HepG2 (cell line): Measurements from ENCODE around the gene KCNG4. TPM values are rescaled to one million over a fixed set of nuclear protein-coding genes. Genes with fewer than 3 reads are reported as not detected.

Experiments used
- ATAC-seq: fragments of 200-7000 bp; cut with Tn5 transposase; 3 replicates; pipeline ENCODE4 v1.9.1; 2020; ENCODE audit warnings: mild to moderate bottlenecking, moderate library complexity
- BruUV-seq: library from RNA; stranded (reverse); fragments of 400-500 nt; replicated peaks from 2 replicates; lab custom pipeline; 2021; lab: Mats Ljungman, UMichigan
- CTCF ChIA-PET: fragments of 300-600 bp; formaldehyde crosslinking; extraction: SDS; loops from one replicate; lab custom pipeline; 2021; ENCODE audit warnings: low total read pairs, inconsistent platforms, low intra/inter-chr PET ratio; lab: Yijun Ruan, JAX
- POLR2A ChIA-PET: fragments of 350-600 bp; sonication (Branson Sonifier 250); formaldehyde crosslinking; loops from one replicate; lab custom pipeline; 2020; ENCODE audit warnings: antibody characterized with exemption, inconsistent platforms; lab: Yijun Ruan, JAX
- DNase-seq: peaks from one replicate; pipeline ENCODE4 v3.0.0-alpha.2; 2015; ENCODE audit warnings: low spot score
- FAIRE-seq: peaks from 3 replicates; lab custom pipeline; 2011; peaks lifted over from hg19 to GRCh38; lab: Jason Lieb, UNC
- H2AFZ ChIP-seq: one replicate; pipeline ENCODE4 v1.6.1; 2011; ENCODE audit warnings: low read length, inconsistent platforms
- H3K27ac ChIP-seq: fragments of 300-600 bp; 3 replicates; pipeline ENCODE4 v1.8.0; 2011; ENCODE audit warnings: mixed run types, mild to moderate bottlenecking, mixed read lengths, low read length, inconsistent platforms; ENCODE audit not compliant: insufficient read depth; ENCODE audit errors: extremely low read length
- H3K27me3 ChIP-seq, 2 experiments: fragments of 200-600 bp in 1 of 2; 2 replicates in 1 of 2; 3 replicates in 1 of 2; pipeline versions ENCODE4 v1.6.0 to v1.8.0; 2011; ENCODE audit warnings: low read length in 2 of 2, mild to moderate bottlenecking in 2 of 2, moderate library complexity in 2 of 2, inconsistent platforms in 1 of 2; ENCODE audit not compliant: insufficient read depth in 2 of 2, control insufficient read depth in 1 of 2
- H3K36me3 ChIP-seq, 2 experiments: fragments of 200-600 bp in 1 of 2; replicated peaks in 1 of 2; 2 replicates in 1 of 2; 3 replicates in 1 of 2; pipeline versions ENCODE4 v1.5.1 to v1.8.0; 2011; ENCODE audit warnings: low read length in 2 of 2, inconsistent platforms in 1 of 2; ENCODE audit not compliant: insufficient read depth in 2 of 2, control insufficient read depth in 1 of 2
- H3K4me1 ChIP-seq: 2 replicates; pipeline ENCODE4 v1.5.1; 2012; ENCODE audit warnings: low read length, inconsistent platforms; ENCODE audit not compliant: insufficient read depth
- H3K4me2 ChIP-seq: 2 replicates; pipeline ENCODE4 v1.6.0; 2011; ENCODE audit warnings: low read depth, low read length, inconsistent platforms
- H3K4me3 ChIP-seq, 3 experiments: fragments of 200-600 bp in 1 of 3; sonication (generic), shearing (Covaris generic) in 1 of 3; replicated peaks in 1 of 3; 2 replicates each; pipeline ENCODE4 v1.5.1; 2011 to 2016; ENCODE audit warnings: low read length in 3 of 3, inconsistent platforms in 2 of 3, low read depth in 2 of 3, mild to moderate bottlenecking in 2 of 3, control low read depth in 1 of 3, mixed read lengths in 1 of 3; ENCODE audit not compliant: insufficient read depth in 1 of 3
- H3K79me2 ChIP-seq: one replicate; pipeline ENCODE4 v1.6.1; 2011; ENCODE audit warnings: low read length, inconsistent platforms; ENCODE audit not compliant: insufficient read depth
- H3K9ac ChIP-seq: 2 replicates; pipeline ENCODE4 v1.6.0; 2011; ENCODE audit warnings: mild to moderate bottlenecking, low read depth, low read length, inconsistent platforms; ENCODE audit not compliant: insufficient read depth
- H3K9me3 ChIP-seq: 2 replicates; pipeline ENCODE4 v1.5.1; 2012; ENCODE audit warnings: mild to moderate bottlenecking, low read length
- H4K20me1 ChIP-seq: 2 replicates; pipeline ENCODE4 v1.6.0; 2011; ENCODE audit warnings: inconsistent platforms, mild to moderate bottlenecking, low read length, moderate library complexity; ENCODE audit not compliant: insufficient read depth
- ATF7-NPFF ChIP-seq: sonication (generic); formaldehyde crosslinking; IDR thresholded peaks from 2 replicates; pipeline ENCODE4 v1.8.1; 2023; ENCODE audit warnings: mild to moderate bottlenecking, low read depth, missing genetic modification reagents, moderate library complexity
- CEBPB ChIP-seq: IDR thresholded peaks from 2 replicates; pipeline ENCODE4 v1.6.1; 2011; ENCODE audit warnings: low read depth, low read length, improper control_type of control experiment, borderline replicate concordance
- DDIT3 ChIP-seq: sonication (generic); formaldehyde crosslinking; IDR thresholded peaks from 2 replicates; pipeline ENCODE4 v1.4.0; 2020; ENCODE audit warnings: mild to moderate bottlenecking, missing genetic modification reagents
- DMAP1 ChIP-seq: IDR thresholded peaks from 2 replicates; pipeline ENCODE4 v1.6.1; 2016
- HBP1 ChIP-seq: IDR thresholded peaks from 2 replicates; pipeline ENCODE4 v1.6.1; 2016; ENCODE audit warnings: low read depth, control low read depth
- HOXA9 ChIP-seq: sonication (generic); formaldehyde crosslinking; IDR thresholded peaks from 2 replicates; pipeline ENCODE4 v1.8.1; 2022; ENCODE audit warnings: missing genetic modification reagents, mild to moderate bottlenecking, moderate library complexity, borderline replicate concordance
- MAF1 ChIP-seq: sonication (generic); formaldehyde crosslinking; IDR thresholded peaks from 2 replicates; pipeline ENCODE4 v1.5.0; 2020; ENCODE audit warnings: missing genetic modification reagents, borderline replicate concordance
- MED1 ChIP-seq: sonication (generic); formaldehyde crosslinking; IDR thresholded peaks from 2 replicates; pipeline ENCODE4 v1.4.0; 2020; ENCODE audit warnings: missing genetic modification reagents
- MLXIP ChIP-seq: sonication (generic); formaldehyde crosslinking; IDR thresholded peaks from 2 replicates; pipeline ENCODE4 v1.9.0; 2021; ENCODE audit warnings: missing genetic modification reagents, borderline replicate concordance
- NAIF1 ChIP-seq: sonication (generic); formaldehyde crosslinking; IDR thresholded peaks from 2 replicates; pipeline ENCODE4 v1.5.0; 2020; ENCODE audit warnings: mild to moderate bottlenecking, missing genetic modification reagents, borderline replicate concordance
- NFYC ChIP-seq: IDR thresholded peaks from 2 replicates; pipeline ENCODE4 v1.6.1; 2016; ENCODE audit warnings: missing genetic modification reagents, missing compliant biosample characterization
- PITX1 ChIP-seq: sonication (generic); formaldehyde crosslinking; IDR thresholded peaks from 2 replicates; pipeline ENCODE4 v1.5.1; 2020; ENCODE audit warnings: mild to moderate bottlenecking, missing genetic modification reagents
- RFXAP ChIP-seq: sonication (generic); formaldehyde crosslinking; IDR thresholded peaks from 2 replicates; pipeline ENCODE4 v1.4.0; 2020; ENCODE audit warnings: missing genetic modification reagents, borderline replicate concordance
- SKI ChIP-seq: fragments of 450-650 bp; IDR thresholded peaks from one replicate; pipeline ENCODE4 v1.6.1; 2018; ENCODE audit warnings: mild to moderate bottlenecking; ENCODE audit not compliant: partially characterized antibody
- ZBTB21 ChIP-seq: sonication (generic); formaldehyde crosslinking; IDR thresholded peaks from 2 replicates; pipeline ENCODE4 v1.4.0; 2020; ENCODE audit warnings: missing genetic modification reagents
- ZNF143 ChIP-seq: sonication (generic); formaldehyde crosslinking; IDR thresholded peaks from 2 replicates; pipeline ENCODE4 v1.4.0; 2020; ENCODE audit warnings: missing genetic modification reagents
- ZNF292 ChIP-seq: sonication (generic); formaldehyde crosslinking; IDR thresholded peaks from 2 replicates; pipeline ENCODE4 v1.8.1; 2022; ENCODE audit warnings: mild to moderate bottlenecking, low read depth, missing genetic modification reagents, borderline replicate concordance
- ZNF367 ChIP-seq: sonication (generic); formaldehyde crosslinking; IDR thresholded peaks from 2 replicates; pipeline ENCODE4 v1.4.0; 2020; ENCODE audit warnings: missing genetic modification reagents, borderline replicate concordance
- ZNF512B ChIP-seq: sonication (generic); formaldehyde crosslinking; IDR thresholded peaks from 2 replicates; pipeline ENCODE4 v1.5.1; 2020; ENCODE audit warnings: missing genetic modification reagents, mild to moderate bottlenecking, borderline replicate concordance
- WGBS: methylation state at CpG from one replicate; pipeline ENCODE4 v1.1.6; 2017; ENCODE audit warnings: low lambda C conversion rate; 5-methylcytosine and 5-hydroxymethylcytosine counted together
- in situ Hi-C: cut with HindIII; loops from 2 replicates; pipeline ENCODE4 v1.10.0; 2017; ENCODE audit warnings: low pct_unique_long_range_greater_than_20kb; ENCODE audit not compliant: extremely low pct_ligation_motif_present
- intact Hi-C: fragments of 100-400 bp; cut with micrococcal nuclease; formaldehyde crosslinking; loops from one replicate; pipeline ENCODE4 v1.10.0; 2022; ENCODE audit not compliant: unreplicated experiment
- polyA plus RNA-seq, 8 experiments: library from polyadenylated mRNA; depleted of rRNA in 3 of 8; stranded (reverse) in 7 of 8; unstranded in 1 of 8; fragments of >200 nt; fragmentation: Illumina TruSeq in 4 of 8; extraction: Trizol in 4 of 8; gene quantifications; 2 replicates each; pipeline versions ENCODE4 v1.2.1 to v1.2.3, GENCODE V29; 2011 to 2016; ENCODE audit warnings: low read depth in 4 of 8, missing spikeins in 1 of 8, mixed read lengths in 1 of 8; ENCODE audit not compliant: insufficient read depth in 1 of 8
- total RNA-seq, 5 experiments: library from RNA; depleted of rRNA; stranded (reverse); fragments of >200 nt; fragmentation: Illumina TruSeq; extraction: Trizol; gene quantifications; 2 replicates each; pipeline ENCODE4 v1.2.3, GENCODE V29; 2016; ENCODE audit warnings: low read depth in 1 of 5

Gene KCNG4
- total and polyA plus RNA-seq, 2 of the 13 experiments (the other 11 are each of a cell fraction or from before 2014, with no cell fraction given) = not detected

- Histone ChIP-seq H2AFZ (no peak overlapping the region), H4K20me1 (no peaks in the 10 kb centered on the region), H3K79me2 (peaks cover 25% of the 10 kb centered on the region), H3K9ac (no peak overlapping the region), H3K27me3 (no peaks in the 10 kb centered on the region), H3K4me3 (no peak overlapping the region), H3K4me2 (no peak overlapping the region), H3K9me3 (no peaks in the 10 kb centered on the region), H3K4me1 (peaks cover 20% of the 10 kb centered on the region), H3K27ac (no peak overlapping the region), H3K36me3 (peaks cover 25 to 56% of the 10 kb centered on the region in 2 experiments; a peak in 4 of 5 replicates)
- TF ChIP-seq CEBPB (no peak), ZNF143 (no peak), MLXIP (CRISPR knock-in tag) (no peak), HOXA9 (CRISPR knock-in tag) (no peak), MAF1 (no peak), ZNF367 (CRISPR knock-in tag) (no peak), ZNF512B (CRISPR knock-in tag) (no peak), ZNF292 (CRISPR knock-in tag) (no peak), HBP1 (CRISPR knock-in tag) (no peak), SKI (no peak), DDIT3 (CRISPR knock-in tag) (no peak), ATF7-NPFF (no peak), NAIF1 (CRISPR knock-in tag) (no peak), PITX1 (no peak), NFYC (no peak), RFXAP (CRISPR knock-in tag) (no peak), ZBTB21 (no peak), MED1 (CRISPR knock-in tag) (no peak), DMAP1 (no peak)
- ATAC-seq (no peak), FAIRE-seq (no peak), DNase-seq (no peak)
- ChIA-PET POLR2A (no interaction called here), CTCF (no interaction called here)
- 98% methylated on average over 12 of the region's 18 CpGs for WGBS
- in situ Hi-C loops = loop anchor here (25.0 kb wide), 1 partner anchor 220 kb away; the partner anchor contains the start of genes NECAB2 and OSGIN1
- BruUV-seq = no TSS peak
- intact Hi-C loops = no loop called here
Observed at GRCh38 chr16:84182104-84182503, 57.7 kb downstream of the KCNG4 start.
